T1000 (cell line): ENCODE measurements around the gene ITGAX.

Experiments used
- DNase-seq: peaks from one replicate; lab custom pipeline; 2025; ENCODE audit warnings: mixed read lengths; lab: John Stamatoyannopoulos, UW

The ITGAX gene

DNA sequence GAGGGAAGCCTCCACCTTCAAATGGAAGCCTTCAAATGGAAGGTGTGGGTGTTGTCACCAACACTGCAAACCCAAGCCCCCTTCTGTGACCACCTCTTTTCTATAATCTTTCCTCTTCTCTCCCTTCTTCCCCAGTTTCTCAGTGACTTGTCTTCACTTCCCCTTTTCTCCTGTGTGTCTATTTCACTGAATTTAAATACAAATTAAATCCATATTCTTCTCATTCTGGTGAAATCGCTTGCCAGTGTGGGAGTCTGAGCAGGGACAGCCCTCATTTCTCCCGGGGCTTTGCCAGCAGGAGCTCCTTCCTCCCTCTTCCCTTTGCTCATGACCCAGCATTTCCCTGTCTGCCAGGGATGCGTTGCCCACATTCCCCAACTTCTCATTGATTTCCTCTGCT lies 6.4 kb upstream of the ITGAX start:
- DNase-seq: no peak

DNA sequence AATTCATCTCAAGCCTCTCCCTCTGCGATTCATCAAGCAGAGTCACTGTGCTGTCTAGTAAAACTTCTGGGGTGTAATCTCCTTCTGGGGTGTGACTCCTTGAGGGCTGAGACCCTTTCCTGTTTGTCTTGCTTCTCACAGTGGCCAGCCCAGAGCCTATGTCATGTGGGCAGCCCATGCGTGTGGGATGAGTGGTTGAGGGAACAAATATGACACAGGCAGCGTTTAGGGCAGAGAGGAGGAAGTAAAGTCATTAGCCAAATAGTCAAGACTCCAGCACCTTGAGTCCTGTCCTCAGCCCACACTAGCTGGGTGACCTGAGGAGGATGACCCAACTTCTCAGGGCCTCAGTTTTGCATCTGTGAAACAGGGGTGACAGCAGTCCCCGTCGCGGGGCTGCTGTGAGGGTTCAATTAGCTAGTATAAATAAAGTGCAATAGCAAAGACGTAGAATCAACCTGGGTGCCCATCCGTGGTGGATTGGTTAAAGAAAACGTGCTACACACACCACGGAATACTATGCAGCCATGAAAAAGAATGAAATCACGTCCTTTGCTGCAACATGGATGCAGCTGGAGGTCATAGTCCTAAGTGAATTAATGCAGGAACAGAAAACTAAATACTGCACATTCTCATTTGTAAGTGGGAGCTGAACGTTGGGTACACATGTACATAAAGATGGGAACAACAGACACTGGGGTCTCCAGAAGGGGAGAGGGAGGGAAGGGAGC lies 4.5 kb upstream of the ITGAX start:
- no peak for DNase-seq

DNA sequence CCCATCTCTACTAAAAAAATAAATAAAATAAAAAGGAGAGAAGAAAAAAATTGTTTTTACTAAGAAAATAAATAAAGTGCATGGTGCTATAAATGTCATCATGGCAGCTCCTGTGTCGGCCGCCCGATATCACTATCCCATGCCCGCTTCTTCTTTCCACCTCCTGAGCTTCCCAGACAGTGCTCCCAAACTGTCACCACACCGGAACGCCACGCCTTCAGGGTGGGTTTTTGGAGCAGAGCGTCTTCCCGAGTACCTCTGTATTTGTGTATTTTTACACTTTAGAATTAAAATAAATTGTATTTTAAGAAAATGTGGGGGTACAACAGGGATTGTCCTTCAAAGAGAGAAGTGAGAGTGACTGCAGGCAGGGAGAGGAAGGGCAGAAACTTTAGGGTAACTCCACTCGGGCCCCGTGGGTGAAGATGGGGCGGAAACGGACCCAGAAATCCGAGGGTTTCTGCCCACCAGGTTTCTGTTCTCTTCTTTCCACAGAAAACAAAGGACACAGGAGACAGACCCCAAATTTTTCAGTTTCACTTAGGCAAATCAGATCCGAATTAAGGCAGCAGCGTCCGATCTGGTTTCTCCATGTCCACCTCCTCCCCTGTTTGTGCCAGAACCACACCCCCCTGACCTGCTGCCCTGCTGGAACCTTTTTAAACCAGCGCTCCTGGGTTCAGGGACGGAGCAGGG lies 3.6 kb upstream of the ITGAX start:
- DNase-seq: no peak

DNA sequence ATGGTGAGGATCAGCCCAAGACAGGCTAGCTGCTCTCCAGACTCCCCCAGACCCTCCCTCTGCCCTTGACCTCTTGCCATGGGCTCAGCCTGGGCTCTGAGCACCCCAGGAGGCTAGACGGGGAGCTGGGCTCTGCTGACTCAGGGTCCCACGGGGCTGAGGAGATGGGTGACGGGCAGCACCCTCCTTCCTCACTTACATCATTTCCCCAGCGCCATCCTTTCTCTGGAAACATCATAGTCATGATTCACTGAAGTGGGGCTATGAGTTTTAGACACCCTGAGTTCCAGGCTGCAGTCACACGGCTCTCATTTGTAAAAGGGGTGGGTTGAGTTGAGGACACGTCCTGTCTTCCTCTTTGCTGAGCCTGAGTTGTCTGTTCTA lies 3.0 kb upstream of the ITGAX start:
- DNase-seq: no peak

DNA sequence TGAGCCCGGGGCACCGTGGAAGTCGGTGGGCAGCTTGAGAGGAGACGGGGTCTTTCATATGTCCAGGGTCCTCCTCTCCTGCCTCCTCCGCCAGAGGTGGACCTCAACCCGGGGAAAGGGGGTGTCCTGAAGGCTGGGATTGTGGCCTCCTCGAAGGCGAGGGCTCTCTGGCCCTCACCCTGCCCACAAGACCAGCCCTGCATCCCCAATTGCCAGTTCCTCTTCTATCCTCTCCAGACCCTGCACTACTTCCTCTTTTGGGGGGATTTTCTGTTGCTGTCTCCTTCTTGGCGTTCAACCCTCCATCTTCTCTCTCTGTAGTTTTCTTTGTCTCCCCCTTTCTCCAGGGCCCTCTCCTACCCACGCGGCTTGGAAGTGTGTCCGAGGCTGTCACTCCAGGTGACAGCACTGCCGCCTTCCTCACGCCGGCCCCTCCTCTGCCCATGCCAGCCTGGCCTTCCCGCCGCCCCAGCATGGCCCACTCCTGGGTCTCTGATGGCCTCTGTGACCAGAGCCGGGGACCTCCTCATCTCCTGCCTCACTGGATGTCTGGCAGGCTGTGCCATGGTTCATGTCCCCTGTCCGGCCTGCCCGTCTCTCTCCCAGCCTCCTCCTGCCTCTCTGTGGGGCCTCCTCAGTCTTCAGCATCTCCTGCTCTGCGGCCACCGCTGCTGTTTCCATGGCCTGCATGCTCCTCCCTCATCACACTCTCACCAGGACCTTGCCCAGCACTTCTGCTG lies 2.4 kb upstream of the ITGAX start:
- no peak for DNase-seq

DNA sequence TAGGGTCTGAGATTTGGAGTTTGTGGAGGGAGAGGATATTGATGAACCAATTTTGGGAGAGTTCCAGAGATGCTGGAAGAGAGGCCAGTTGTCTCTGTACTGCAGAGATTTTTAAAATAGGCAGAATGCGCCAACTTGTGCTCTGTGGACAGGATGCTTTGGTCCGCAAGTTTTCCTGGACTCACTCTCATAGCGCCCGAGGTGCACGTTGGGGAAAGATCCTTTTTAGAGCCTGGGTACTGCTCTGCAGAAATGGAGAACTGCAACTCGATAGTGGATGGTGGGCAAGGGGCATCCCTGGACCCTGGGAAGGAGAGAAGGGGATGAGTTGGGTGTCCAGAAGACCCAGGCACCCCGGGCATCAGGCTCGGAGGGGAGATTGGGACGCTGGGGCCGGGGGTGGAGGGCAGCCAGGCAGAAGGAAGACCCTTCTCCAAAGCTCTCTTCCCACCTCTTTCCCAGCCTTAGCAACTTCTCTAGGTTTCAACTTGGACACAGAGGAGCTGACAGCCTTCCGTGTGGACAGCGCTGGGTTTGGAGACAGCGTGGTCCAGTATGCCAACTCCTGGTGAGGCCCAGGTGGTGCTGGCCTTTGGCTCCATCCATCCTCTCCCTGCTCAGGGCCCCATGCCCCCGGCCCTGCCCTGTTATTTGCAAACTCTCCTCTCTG lies 590 bp downstream of the ITGAX start:
- no peak for DNase-seq

DNA sequence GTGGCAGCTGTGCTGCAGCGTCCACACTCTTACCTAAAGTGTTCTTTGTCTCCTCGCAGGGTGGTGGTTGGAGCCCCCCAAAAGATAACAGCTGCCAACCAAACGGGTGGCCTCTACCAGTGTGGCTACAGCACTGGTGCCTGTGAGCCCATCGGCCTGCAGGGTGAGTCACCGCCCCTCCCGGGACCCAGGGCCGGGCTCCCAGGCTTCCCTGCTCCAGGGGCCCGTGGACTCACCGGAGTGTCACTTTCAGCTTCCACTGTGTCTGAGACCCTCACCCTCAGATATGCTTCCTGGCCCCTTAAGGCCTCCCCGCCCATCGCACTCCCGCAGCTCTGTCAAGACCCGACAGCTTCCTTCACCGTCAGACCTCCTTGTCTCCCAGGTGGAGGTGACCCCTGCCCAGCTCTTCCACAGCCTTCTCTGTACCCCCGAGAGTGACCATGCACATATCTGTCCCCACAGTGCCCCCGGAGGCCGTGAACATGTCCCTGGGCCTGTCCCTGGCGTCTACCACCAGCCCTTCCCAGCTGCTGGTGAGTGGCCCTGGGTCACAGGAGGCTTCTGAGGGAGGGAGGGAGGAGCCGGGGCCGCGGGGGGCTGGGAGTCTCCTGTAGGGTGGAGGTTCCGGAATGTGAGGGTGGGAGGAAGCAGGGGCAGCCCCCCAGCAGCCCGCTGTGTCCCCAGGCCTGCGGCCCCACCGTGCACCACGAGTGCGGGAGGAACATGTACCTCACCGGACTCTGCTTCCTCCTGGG lies 1.8 kb downstream of the ITGAX start:
- no peak for DNase-seq

DNA sequence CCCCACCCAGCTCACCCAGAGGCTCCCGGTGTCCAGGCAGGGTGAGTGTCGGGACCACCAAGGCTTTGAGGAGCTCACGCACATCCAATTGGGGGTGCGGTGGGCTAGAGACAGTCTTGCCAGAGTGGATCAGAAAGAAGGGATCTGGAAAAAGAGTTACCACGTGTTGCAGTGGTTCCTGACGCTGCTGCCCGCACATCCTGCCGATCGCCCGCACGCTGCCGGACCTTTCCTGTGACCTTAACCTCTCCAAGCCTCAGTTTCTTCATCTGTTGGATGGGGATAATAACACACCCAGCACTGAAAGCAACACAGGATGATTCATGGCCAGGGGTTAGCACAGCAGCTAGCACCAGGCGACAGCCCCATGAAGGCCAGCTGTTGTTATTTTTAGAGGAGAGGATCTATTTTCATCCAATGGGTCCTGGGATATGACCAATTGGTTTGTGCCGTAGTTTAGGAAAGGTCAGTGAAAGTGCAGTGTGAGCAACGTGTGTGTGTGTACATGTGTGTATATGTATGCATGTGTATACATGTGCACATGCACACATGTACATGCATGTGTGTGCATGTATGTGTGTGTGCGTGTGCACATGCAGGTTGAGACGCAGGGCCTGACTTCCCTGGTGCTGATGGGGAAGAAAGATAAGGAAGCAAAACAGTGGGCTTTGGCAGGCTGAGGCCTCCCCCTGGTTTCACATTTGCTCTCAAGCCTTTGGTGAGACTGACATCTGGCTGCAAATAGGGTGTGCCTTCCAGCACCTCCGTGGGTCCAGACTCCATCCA lies 2.5 kb downstream of the ITGAX start:
- DNase-seq: no peak

DNA sequence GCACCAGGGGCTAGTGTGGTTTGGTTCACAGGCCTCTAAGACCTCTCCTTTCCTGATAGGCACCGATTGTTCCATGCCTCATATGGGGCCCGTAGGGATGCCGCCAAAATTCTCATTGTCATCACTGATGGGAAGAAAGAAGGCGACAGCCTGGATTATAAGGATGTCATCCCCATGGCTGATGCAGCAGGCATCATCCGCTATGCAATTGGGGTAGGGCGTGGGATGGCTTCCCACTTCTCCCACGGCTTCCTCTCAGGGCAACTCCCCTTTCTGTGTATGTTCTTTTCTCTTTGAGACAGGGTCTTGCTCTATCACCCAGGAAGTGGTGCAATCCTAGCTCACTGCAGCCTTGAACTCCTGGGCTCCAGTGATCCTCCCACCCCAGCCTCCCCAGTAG lies 5.3 kb downstream of the ITGAX start:
- DNase-seq: no peak

DNA sequence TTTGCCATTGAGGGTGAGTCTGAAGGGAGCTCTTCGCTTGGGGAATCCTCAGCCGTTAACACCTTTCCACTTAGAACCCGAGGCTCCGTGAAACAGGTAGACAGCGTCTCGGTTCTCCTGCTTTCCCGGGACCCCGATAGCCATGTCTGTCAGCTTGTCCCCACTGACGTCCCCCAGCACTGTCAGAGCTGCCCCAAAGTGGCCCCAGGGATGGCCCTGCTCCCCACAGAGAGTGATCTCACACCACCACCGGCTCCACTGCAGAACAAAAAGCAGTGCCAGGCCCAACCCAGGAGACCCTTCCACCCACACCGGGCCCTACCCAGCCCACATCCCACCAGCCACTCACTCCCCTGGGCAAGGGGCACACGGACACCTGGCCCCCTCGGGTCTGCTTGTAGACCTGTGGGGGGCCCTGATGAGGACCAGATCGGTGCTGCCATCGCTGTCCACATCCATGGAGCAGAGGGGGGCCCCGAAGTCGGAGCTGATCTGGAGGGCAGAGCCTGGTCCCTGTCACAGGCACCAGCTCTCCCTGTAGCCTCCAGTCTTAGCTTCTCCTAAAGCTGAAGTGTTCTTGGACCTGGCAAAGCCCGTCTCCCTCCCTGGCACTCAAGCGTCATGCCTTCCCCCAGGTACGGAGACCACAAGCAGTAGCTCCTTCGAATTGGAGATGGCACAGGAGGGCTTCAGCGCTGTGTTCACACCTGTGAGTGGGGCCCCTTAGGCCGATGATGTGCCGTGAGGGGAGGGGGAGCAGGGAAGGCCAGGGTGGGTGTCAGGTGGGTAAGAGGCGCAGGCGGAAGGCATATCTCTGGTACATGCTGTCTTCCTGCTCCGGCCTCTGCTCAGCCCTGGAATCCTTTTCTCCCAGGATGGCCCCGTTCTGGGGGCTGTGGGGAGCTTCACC lies 6.5 kb downstream of the ITGAX start:
- no peak for DNase-seq

DNA sequence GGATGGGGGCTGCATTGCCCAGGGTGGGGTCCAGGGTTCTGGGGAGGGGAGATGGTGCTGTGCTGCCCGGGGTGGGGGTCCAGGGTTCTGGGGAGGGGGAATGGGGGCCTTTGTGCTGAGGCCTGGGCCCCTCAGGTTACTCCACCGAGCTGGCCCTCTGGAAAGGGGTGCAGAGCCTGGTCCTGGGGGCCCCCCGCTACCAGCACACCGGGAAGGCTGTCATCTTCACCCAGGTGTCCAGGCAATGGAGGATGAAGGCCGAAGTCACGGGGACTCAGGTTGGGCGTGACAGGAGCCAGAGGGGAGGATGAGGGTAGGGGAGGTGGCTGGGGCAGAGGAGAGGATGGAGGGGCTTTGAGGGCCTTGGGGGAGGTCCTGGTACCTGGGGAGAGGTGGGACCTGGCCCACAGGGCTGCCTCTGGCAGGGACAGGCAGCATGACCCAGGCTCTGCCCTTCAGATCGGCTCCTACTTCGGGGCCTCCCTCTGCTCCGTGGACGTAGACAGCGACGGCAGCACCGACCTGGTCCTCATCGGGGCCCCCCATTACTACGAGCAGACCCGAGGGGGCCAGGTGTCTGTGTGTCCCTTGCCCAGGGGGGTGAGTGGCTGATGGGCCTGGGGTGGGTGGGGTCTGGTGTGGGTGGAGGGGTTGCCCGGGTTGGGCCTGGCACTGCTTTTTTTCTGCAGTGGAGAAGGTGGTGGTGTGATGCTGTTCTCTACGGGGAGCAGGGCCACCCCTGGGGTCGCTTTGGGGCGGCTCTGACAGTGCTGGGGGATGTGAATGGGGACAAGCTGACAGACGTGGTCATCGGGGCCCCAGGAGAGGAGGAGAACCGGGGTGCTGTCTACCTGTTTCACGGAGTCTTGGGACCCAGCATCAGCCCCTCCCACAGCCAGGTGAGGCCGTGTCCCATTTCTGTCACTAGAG lies 7.8 kb downstream of the ITGAX start:
- no peak for DNase-seq

DNA sequence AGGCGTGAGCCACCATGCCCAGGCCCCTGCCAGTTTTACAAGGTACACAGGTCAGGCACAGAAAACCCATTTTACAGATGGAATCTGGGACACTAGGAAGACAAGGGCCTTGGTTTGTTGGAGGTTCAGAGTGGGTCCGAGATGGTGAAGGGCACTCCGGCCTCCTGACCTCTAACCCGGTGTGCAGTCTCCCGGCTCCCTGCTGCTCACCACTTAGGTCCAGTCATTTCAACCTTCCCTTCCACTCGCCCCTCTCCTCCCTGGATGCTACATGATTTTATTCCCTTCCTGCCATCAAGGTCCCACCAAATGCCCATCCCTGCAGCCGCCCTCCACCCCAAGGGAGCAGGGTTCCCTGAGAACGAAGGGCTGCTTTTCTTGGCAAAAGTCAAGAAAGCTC lies 8.7 kb downstream of the ITGAX start:
- DNase-seq: no peak

DNA sequence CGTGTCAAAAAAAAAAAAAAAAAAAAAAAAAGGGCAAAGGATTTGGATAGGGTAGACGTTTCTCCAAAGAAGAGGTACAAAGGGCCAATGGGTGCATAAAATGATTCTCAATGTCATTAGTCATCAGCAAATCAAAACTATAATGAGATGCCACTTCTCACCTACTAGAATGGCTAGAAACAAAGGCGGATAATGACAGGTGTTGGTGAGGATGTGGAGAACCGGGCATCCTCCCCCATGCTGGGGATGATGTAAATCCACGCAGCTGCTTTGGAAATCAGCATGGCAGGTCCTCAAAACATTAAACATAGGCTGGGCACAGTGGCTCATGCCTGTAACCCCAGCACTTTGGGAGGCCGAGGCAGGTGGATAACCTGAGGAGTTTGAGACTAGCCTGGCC lies 9.4 kb downstream of the ITGAX start:
- DNase-seq: no peak

DNA sequence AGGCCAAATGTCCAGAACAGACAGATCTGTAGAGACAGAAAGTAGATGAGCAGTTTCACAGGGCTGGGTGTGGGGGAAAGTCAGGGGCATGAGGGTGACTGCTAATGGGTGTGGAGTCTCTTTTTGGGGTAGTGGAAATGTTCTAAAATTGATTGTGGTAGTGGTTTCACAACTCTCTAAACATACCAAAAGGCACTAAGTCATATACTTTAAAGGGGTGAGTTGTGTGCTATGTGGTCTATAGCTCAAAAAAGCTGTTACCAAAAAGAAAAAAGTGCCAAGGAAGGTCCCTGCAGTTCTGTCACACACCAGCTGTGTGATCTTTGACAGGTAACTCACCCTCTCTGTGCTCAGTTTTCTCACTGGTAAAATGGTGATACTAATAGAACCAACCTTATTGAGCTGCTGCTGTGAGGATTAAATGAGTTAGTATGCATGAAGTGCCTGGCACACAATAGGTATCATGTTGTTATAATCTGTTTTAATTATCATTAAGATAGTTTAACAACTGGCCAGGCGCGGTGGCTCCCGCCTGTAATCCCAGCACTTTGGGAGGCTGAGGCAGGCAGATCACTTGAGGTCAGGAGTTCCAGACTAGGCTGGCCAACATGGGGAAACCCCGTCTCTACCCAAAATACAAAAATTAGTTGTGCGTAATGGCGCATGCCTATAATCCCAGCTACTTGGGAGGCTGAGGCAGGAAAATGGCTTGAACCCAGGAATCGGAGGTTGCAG lies 10.3 kb downstream of the ITGAX start:
- DNase-seq: no peak

DNA sequence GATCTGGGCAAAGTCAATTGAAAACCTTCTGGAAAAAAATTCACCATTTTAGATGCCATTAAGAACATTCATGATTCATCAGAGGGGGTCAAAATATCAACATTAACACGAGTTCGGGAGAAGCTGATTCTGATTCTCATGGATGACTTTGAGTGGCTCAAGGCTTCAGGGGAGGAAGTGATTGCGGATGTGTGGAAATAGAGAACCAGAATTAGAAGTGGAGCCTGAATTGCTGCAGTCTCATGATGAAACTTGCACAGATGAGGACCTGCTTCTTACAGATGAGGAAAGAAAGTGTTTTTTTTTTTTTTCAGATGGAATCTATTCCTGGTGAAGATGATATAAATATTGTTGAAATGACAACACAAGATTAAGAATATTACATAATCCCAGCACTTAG lies 12.9 kb downstream of the ITGAX start:
- DNase-seq: no peak

DNA sequence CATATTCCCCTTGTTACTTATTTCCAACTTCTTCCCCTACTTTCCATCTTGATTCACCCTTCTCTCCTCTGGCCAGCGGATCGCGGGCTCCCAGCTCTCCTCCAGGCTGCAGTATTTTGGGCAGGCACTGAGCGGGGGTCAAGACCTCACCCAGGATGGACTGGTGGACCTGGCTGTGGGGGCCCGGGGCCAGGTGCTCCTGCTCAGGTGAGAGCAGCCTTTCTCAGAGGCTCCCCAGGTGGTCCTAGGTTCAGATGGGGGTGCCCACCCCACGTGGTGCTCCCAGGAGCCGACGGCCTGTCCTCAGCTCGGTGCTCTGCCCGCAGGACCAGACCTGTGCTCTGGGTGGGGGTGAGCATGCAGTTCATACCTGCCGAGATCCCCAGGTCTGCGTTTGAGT lies 16.0 kb downstream of the ITGAX start:
- DNase-seq: no peak

DNA sequence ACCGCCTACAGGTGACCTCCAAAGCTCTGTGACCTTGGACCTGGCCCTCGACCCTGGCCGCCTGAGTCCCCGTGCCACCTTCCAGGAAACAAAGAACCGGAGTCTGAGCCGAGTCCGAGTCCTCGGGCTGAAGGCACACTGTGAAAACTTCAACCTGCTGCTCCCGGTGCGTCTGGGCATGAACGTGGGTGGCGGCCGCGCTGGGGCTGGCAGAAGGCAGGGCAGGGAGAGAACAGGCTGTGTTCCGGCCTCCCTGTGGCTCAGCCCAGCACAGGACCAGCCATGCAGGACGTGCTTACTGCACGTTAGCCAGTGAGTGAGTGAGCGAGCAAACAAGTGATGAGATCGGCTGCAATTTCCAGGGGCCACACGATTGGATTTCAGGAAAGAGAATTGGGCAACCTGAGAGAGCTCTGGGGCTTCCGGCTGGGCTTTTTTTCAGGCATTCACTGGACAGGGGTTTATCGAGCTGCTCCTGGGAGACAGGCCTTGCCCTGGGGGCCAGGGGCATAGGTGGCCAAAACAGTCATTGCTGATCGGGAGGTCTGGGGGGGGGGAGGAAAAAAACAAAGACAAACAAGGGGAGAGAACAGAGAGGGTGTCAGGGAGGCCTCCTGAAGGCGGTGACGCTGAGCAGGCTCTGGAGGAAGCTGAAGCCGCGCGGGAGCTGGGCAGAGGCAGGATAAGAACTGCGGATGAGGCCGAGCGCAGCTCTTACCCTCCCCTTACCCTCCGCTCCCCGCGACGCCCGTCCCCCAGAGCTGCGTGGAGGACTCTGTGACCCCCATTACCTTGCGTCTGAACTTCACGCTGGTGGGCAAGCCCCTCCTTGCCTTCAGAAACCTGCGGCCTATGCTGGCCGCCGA lies 16.9 kb downstream of the ITGAX start:
- DNase-seq: no peak
